Cerebellar nuclear complex (tissue), 1 donor: Measurements from ENCODE around the gene CLIC1.

ENCODE experiments used
- DNase-seq, 2 experiments: peaks; one replicate each; lab custom pipeline; 2025; lab: John Stamatoyannopoulos, UW

CLIC1 gene

DNA sequence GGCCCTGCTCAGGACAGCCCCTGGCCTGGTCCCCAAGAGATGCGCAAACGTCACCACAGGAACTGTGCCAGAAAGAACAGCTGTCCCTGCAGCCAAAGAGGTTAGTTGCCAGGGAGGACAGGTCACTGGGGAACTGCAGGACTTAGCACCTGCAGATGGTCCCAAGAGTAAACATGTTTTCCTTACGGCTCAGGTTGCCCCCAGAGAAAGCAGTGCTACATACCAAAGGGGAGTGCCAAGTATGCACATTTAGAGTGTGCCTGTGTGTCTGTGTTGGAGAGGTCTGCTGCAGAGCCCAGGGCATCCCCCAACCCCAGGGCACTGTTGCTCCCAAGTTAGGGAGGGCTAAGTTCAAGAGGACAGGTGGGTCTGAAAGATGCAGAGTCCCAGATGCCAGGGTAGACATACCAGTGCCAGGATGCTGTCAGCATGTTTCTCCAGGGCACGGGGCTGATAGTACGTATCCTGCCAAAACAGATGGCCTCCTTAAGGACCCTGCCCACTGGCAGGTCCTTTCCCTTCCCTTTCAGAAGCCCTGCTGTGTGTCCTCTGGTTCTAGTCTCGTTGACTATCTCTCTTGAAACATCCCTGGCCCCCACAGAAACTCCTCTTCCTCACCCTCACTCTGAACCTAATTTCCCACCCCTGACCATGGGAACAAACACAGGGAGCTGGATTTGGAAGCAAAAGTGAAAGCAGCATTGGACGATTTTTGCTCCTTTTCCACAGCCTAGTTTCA lies 34.5 kb downstream of the CLIC1 start:
- DNase-seq = no peak

DNA sequence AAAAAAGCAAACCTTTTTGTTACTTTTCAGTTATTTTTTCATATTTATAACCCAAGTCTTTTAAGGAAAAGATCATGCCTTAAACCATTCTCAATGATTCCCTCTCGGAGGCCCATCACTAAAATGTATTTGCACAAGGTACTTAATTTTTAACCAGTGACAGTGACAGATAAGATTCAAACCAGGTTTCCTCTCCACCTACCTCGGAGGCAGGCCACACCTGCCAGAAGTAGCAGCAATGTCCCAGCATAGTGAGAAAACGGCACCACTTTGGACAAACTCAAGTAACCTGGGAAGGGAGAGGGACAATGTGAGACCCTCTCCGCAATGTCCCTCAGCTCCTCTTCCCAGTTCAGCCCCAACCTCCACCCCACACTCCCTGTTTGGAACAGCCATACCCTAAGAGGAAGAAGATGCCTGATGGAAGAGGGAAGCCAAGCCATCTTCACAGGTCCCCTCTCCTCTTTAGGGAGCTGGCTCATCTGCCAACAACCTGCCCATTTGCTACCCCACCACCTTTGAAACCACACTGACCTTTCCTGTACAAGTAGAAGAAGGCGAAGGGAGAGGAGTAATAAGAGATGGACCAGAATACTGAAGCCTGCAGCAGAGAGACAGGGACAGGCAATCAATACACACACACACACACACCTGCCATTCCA lies 35.5 kb downstream of the CLIC1 start:
- no peak for DNase-seq

DNA sequence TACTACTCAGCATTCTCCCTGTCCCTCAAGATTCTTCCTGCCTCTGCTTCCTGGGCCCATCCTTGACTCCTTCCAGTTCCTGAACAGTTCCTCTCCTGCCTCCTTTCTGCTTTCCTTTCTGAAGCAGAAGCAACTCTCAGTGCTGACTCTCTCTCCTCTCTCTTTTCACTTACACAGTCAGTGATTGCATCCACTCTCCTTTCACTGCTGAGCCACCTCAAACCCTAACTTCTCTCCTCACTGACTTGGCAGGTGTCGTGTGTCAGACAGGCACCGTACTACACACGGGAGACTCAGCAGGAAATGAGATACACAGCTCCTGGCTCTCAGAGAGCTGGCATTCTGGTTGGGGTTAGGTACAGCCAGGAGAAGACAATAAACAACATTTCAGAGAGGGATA lies 38.8 kb downstream of the CLIC1 start:
- no peak for DNase-seq

DNA sequence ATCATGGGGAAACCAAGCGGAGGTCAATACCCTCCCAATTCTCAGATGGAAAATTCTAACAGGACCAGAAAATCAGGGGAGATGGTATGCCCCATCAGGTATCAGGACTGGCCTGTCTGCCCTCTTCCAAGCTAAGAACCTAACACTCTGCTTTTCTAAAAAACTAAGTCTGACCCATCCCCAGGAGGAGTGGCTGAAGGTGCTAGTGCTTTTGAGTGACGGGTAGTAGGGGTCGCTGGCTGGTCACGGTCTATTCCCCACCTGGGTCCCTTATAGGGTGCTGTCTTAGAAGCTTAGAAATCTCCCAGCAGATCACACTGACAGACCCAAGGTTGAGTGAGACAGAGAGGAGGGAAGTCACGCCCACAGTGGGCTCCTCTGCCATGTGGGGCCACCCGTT lies 42.8 kb downstream of the CLIC1 start:
- DNase-seq = no peak

DNA sequence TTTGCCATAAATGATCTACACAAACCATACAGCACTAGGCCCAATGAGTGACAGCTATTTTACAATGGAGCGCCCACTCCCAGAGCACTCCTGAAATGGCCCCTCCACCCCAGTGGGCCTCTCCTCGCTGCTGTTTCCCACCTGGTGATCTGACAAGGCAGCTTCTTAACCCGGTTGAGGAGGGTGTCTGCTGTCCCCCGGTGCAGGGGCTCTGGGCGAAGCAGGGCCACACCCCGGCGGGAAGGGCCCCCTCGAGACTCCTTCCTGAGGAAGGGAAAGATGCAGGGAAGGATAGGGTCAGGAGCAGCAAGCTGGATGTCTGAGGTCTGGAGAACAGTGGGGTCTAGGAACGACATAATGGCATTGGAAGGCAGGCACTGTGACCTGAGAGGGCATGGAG lies 43.4 kb downstream of the CLIC1 start:
- no peak for DNase-seq

DNA sequence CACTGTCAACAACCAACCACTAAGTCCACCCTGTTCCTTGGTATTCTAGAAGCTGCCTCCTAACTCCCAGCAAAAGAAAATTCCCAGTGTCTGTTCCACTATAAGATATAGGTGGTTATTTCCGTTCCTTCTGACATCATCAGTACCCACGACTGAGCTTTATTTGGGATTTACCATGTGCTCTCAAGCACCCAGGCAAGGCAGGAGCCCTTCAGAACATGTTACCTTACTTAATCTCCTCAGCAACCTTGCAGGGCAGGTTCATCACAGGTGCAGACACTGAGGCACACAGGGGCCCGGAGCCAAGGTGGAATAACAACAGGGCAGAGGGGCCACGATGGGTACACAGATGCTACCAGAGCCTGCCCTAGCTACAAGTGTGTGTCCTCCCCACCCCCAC lies 44.0 kb downstream of the CLIC1 start:
- no peak for DNase-seq

DNA sequence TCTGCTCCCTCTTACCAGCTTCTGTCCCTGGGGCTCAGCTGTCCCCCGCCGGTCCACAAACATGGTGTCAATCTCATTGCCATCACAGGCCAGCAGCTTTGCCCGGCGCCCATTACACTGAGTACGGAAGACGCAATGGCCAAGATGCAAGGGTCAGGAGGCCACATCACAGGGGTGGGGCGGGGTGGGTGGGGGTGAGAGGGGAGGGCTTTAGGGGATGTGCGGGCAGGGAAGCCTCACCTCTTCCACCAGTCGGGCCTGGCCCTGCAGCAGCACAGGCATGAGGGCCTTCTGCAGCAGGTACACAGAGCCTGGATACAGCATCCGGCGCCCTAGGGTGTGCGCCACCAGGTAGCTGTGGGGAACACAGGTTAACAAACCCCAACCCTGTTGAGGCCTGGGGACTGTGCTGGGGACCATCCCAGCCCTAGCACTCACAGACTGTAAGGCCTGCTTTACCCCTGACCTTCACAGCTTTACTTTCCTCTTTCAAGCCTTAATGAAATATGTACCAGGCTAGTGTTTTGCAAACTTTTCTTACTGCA lies 44.7 kb downstream of the CLIC1 start:
- DNase-seq = no peak

DNA sequence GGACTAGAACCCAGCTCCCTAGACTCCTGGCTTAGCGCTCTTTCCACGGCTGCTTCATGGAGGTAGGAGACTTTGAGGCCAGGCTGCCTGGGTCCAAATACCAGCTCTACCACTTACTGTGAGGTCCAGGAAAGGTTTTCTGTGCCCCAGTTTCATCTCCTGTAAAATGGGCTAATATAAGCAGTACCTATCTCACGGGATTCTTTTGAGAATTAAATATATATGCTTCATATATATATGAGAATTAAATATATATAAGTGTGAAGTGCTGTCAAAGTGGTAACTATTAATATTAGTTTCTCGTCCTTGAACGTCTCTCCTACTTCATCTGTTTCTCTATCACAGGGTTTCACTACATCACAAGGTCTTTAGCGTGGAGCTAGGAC lies 45.3 kb downstream of the CLIC1 start:
- DNase-seq = no peak

DNA sequence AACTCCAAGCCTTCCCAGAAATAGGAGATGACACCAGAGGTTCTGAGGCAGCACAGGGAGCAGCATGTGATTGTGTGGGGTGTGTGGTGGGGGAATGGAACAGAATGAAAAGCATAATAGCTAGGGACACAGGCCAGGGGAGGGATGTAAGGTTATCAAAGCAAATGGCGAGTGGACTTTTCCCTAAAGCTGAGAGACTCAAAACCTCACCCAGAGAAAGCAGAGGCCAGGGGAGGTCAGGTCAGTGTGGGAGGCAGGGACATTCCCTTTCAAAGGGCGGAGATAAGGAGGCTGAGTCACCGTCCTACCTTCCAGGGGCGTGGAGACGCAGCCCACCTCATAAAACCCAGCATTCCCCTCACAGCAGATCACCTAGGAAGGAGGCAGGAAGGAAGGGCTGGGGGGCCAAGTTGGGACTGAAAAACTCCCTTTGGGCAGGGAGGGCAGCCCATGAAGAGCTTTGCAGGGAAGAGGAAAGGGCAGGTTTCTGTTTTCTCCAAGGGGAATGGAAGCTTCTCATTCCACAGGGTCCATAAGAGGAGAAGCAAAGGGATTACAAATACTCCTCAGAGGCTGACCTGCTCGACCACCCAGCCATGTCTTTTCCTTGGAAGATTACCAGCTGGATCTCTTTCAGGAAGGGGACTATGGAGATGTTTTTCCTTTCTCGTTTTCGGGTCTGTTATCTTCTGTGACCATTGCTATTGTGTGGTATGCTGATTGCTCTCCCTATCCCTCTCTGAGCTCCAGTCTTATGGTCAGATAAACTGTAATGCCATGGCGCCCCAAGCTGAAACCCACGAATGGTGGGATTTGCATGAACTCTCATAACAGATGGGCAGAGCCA lies 45.9 kb downstream of the CLIC1 start:
- DNase-seq = no peak

DNA sequence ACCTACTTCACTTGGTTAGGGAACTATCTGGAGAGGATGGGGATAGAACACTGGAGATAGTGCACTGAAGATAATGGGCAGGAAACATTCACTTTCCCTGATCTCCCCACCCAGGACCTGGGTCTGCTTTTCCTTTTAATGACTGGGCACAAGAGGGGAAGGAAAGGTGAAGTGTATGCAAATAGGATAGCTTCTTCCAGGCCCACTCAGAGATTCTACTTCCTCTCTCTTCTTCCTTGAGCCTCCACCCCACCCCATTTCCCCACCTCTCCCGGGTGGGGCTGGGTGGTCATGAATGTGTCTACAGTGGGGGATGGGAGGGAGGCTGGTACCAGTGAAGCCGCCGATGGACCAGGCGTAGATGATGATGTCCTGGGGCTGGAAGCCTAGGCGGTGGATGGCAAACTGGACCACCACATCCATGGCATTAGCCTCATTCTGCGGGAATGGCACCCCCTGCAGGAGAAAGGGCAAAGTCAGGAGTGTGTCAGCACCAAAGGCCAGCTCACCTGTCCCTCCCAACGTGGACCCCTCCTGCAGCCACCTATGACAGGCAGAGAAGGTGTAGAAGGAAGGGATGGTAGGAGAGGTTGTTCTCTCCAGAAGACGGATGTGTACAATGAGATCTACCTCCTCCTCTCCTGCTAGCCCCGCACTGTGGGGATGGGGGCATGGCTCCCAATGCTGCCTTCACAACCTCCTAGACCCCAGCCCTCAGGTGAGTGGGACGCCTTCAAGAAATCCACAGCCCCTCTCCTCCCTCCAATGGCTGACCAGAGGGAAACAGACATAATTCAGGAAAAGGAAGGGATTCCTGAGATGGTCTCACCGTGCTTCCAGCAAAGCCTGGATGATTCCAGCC lies 46.9 kb downstream of the CLIC1 start:
- no peak for DNase-seq

DNA sequence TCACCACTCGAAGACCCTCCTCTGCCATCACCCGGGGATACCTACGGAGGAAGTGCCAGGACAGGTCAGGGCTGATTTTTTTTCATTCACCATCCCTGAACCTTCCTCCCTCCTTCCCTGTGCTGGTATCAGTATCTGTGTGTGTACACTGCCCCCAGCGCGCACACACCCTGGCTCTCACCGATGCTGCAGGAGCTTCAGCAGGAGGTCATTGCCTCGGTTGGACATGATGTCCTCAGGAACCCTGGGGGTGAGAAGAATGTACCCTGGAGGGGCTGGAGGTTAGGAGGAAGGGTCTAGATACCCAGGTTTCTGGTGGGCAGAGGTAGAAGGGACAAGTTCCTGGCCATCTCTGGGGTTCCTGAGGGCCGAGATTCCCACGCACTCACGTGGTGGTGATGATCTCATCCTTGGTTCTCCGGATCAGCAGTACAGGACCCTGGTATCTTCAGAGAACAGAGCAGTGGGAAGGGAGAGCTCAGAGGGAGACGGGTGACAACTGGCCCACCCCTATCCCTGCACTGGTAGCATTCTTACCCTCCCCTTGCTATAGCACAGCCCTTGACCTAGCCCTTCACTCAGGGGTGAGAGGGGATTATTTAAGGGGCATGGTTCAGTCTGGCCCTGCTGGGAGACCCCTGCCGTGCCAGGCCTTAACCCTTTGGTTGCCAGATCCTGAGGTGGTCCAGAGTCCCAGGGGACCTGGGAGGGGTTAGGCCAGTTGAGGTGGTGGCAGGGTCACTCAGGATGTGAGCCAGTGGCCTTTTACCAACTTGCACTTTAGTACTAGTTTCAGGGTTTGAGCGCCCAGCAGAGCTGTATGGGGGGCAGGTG lies 48.3 kb downstream of the CLIC1 start:
- DNase-seq = no peak

DNA sequence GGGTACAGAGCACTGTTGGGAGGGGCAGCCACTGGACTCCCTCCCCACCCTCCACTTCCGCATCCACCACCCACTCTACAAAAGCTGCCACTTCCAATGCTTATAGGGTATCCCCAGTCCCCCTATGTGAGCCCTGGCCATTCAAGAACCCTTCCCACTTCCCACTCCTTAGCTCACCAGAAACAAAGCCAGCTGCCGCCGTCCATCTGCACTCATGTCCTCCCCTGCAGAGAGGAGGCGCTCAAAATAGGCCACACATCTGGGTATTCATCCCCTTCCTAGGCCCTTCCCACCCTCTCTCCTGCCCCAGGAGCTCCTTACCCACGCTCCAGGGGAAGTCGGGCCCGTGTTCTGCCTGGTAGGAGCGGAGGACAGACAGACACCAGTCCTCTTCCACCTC lies 49.0 kb downstream of the CLIC1 start:
- no peak for DNase-seq

DNA sequence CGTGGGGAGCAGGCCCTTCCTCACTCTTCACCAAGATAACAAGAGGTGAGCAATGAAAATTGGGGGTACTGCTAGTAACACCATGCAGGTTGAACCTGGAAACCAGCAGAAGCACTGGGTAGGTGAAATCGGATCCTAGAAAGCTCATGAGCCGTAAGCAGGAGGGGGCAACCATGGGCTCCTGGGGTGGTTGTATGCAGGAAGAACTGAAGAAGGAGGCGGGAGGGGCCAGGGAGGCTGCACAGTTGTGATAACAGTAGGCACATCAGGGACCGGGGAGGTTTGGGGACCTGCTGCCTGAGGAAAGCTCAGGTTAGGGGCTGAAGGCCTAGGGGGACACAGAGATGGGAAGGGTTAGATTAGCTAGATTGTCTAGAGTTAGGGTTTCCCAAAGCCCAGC lies 49.8 kb downstream of the CLIC1 start:
- no peak for DNase-seq

DNA sequence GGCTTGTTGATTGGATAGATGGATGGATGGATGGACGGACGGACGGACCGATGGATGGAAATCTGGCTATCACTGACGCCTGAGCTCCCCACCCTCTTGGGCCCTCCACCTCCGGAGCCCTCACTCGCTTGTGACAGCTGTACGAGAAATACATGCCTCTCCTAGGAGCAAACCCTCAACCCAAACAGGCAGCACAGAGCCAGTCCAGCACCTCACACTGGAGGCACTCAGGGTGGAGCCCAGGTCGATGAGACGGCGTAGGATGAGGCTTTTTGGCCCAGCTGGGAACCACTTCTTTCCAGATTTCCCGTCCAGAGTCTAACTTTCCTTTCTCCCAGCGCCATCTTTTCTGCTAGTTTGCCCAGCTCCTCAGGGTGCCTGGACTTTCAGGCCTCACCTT lies 52.7 kb downstream of the CLIC1 start:
- DNase-seq = no peak

DNA sequence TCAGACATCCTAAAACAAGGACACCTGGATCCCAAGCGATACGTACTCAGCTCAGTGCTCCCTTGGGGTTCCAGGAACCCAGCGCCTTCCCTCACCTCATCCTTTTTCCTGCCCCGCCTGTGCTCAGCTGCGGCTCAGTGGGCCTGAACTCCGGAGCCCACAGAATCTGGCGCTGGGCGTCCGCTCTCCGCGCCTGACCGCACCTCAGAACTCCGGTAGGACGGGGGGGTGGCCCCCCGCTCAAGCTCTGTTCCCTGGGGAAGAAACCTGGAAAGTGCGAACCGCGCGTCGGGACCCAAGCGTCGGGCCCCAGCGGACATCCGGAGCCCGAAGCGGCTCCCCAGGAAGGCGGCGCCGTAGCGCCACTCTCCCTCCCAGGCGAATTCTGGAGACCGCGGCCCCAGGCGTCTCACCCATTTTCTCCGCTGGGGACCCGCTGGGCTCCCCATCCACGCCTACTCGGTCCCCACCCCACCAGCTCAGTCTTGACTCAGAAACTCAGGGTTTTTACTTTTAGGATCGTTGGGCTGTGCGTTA lies 55.1 kb downstream of the CLIC1 start:
- no peak for DNase-seq
